Vagina (tissue), 2 donors: ENCODE data around the gene RAB3GAP1. TPM values are rescaled to one million over a fixed set of nuclear protein-coding genes. Genes with fewer than 3 reads are reported as not detected.

Experiments
- DNase-seq, 2 donors: peaks; one replicate each; pipeline ENCODE4 v3.0.0-alpha.2; 2017; ENCODE audit errors: extremely low spot score in 2 of 2
- H3K27ac ChIP-seq: fragments of 200-600 bp; sonication (generic); one replicate; pipeline ENCODE4 v1.5.1; 2019
- H3K27me3 ChIP-seq: fragments of 200-600 bp; sonication (generic); one replicate; pipeline ENCODE4 v1.5.1; 2019
- H3K36me3 ChIP-seq, 2 donors: fragments of 200-600 bp; sonication (generic); one replicate each; pipeline ENCODE4 v1.5.1; 2017 to 2019
- H3K4me1 ChIP-seq: fragments of 200-600 bp; sonication (generic); one replicate; pipeline ENCODE4 v1.5.1; 2019
- H3K4me3 ChIP-seq, 2 donors: fragments of 200-600 bp; sonication (generic); 1 replicate in 1 of 2; 2 replicates in 1 of 2; pipeline ENCODE4 v1.5.1; 2016 to 2019
- H3K9me3 ChIP-seq: fragments of 200-600 bp; sonication (generic); one replicate; pipeline ENCODE4 v1.5.1; 2019
- CTCF ChIP-seq, 3 experiments: fragments of 450-650 bp in 2 of 3; fragments of 200-600 bp in 1 of 3; sonication (generic) in 1 of 3; IDR thresholded peaks; one replicate each; pipeline ENCODE4 v1.5.1; 2017 to 2019; ENCODE audit warnings: antibody characterized with exemption in 3 of 3, mild to moderate bottlenecking in 2 of 3, moderate library complexity in 2 of 3
- POLR2A ChIP-seq, 2 donors: fragments of 450-650 bp; IDR thresholded peaks; one replicate each; pipeline ENCODE4 v1.6.1; 2017; ENCODE audit warnings: antibody characterized with exemption in 2 of 2, mild to moderate bottlenecking in 2 of 2, moderate library complexity in 2 of 2
- POLR2AphosphoS5 ChIP-seq, 2 donors: sonication (generic); formaldehyde crosslinking; IDR thresholded peaks; one replicate each; pipeline ENCODE4 v1.9.0; 2017; ENCODE audit warnings: antibody characterized with exemption in 2 of 2, mild to moderate bottlenecking in 2 of 2, low read depth in 1 of 2; ENCODE audit not compliant: insufficient read depth in 1 of 2
- intact Hi-C: fragments of 100-400 bp; cut with DNase I; formaldehyde crosslinking; loops from one replicate; pipeline ENCODE4 v1.15.1; 2023
- total RNA-seq: library from RNA; depleted of rRNA; stranded (reverse); fragments of >200 nt; gene quantifications from one replicate; pipeline ENCODE4 v1.2.3, GENCODE V29; 2016

RAB3GAP1 gene
- total RNA-seq, 1 donor from 2014 or later: 44.9 TPM

DNA sequence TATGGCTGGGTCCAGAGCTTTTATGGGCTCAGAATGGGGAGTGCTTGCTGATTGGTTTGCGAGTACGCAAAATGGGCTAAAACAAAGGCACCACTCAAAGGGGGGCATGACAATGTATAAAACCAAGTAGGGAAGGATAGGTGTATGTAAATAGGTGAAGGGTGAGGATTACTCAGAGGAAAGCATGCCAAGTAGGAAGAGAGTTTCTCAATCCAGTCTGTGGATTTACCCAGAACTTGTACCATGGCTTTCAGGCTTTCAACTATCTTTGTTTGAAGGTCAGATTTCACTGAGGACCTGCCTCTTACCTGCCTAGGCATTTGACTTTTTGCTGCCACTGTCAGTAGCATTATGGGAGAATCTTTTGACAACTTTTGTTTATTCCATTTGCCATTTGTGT lies 92.3 kb downstream of the RAB3GAP1 start:
- Histone ChIP-seq H3K4me3 (no peak overlapping the region), H3K4me1 (no peaks in the 10 kb centered on the region), H3K27ac (no peak overlapping the region), H3K9me3 (no peaks in the 10 kb centered on the region), H3K27me3 (no peaks in the 10 kb centered on the region), H3K36me3 (peaks cover 0 to 16% of the 10 kb centered on the region in 2 donors)
- no peak for DNase-seq
- intact Hi-C loops: no loop called here
- no peak for TF ChIP-seq POLR2A (IDR thresholded peaks at IDR 0.05)
- TF ChIP-seq CTCF (IDR thresholded peaks at IDR 0.05): no peak
- TF ChIP-seq POLR2AphosphoS5 (IDR thresholded peaks at IDR 0.05; ENCODE audit: insufficient read depth in 1 of 2, low read depth in 1 of 2): no peak

DNA sequence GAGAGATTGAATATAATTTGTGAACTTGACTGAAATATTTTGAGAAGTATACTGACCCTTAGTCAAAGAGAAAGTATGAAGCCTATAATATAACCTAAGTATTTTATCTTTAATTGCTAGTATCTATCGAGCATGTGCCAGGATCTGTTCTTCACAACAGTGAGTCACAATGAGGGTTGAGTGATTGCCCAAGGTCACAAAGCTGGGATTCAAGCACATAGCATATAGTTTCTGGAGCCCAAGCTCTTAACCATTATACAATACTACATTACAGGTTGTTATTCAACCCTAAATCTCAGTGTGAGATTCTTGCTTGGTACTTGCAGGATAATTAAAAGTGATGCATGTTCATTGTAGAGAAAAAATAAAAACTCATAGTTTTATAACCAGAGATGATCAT lies 97.2 kb downstream of the RAB3GAP1 start:
- Histone ChIP-seq H3K27me3 (no peaks in the 10 kb centered on the region), H3K27ac (no peak overlapping the region), H3K36me3 (peaks cover 3 to 38% of the 10 kb centered on the region in 2 donors), H3K9me3 (no peaks in the 10 kb centered on the region), H3K4me1 (no peaks in the 10 kb centered on the region), H3K4me3 (no peak overlapping the region)
- DNase-seq: no peak
- intact Hi-C loops: no loop called here
- TF ChIP-seq POLR2A (IDR thresholded peaks at IDR 0.05): no peak
- no peak for TF ChIP-seq CTCF (IDR thresholded peaks at IDR 0.05)

- Histone ChIP-seq H3K9me3 (no peaks in the 10 kb centered on the region), H3K27me3 (no peaks in the 10 kb centered on the region), H3K27ac (no peak overlapping the region), H3K4me1 (no peaks in the 10 kb centered on the region), H3K36me3 (peaks cover 3 to 50% of the 10 kb centered on the region in 2 donors), H3K4me3 (no peak overlapping the region)
- intact Hi-C loops: no loop called here
- DNase-seq: no peak
- TF ChIP-seq CTCF (IDR thresholded peaks at IDR 0.05) (no peak), POLR2AphosphoS5 (IDR thresholded peaks at IDR 0.05; ENCODE audit: insufficient read depth in 1 of 2, low read depth in 1 of 2) (no peak), POLR2A (IDR thresholded peaks at IDR 0.05) (no peak)
Observed at GRCh38 chr2:135150725-135151124, 98.6 kb downstream of the RAB3GAP1 start.

- Histone ChIP-seq H3K27ac (no peak overlapping the region), H3K36me3 (peaks cover 3 to 56% of the 10 kb centered on the region in 2 donors), H3K27me3 (no peaks in the 10 kb centered on the region), H3K9me3 (no peaks in the 10 kb centered on the region), H3K4me3 (no peak overlapping the region), H3K4me1 (no peaks in the 10 kb centered on the region)
- intact Hi-C loops: no loop called here
- no peak for DNase-seq
- no peak for TF ChIP-seq CTCF (IDR thresholded peaks at IDR 0.05)
- no peak for TF ChIP-seq POLR2A (IDR thresholded peaks at IDR 0.05)
- TF ChIP-seq POLR2AphosphoS5 (IDR thresholded peaks at IDR 0.05; ENCODE audit: insufficient read depth in 1 of 2, low read depth in 1 of 2): no peak
Observed at GRCh38 chr2:135151615-135152014, 99.5 kb downstream of the RAB3GAP1 start.

DNA sequence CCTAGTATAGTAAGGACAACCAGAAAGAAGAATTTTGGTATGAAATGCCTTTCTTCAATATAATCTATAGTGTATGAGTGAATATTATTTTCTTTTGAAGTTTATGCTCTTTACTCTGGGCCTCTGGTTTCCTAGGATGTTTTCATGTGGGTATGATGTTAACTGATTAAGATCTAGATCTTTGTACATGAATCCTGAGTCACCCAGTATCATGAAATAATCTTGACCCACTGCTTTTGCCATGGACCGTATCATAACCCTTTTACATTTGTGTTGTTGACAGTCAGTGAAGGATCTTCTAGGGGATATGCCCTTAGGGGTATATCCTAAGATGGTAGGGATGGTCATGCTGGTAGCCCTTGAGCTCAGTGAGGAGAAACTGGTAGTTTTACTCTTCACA lies 100.3 kb downstream of the RAB3GAP1 start:
- Histone ChIP-seq H3K36me3 (peaks cover 3 to 56% of the 10 kb centered on the region in 2 donors), H3K9me3 (no peaks in the 10 kb centered on the region), H3K27ac (no peak overlapping the region), H3K4me1 (no peaks in the 10 kb centered on the region), H3K27me3 (no peaks in the 10 kb centered on the region), H3K4me3 (no peak overlapping the region)
- TF ChIP-seq POLR2AphosphoS5 (IDR thresholded peaks at IDR 0.05; ENCODE audit: insufficient read depth in 1 of 2, low read depth in 1 of 2): no peak
- no peak for TF ChIP-seq POLR2A (IDR thresholded peaks at IDR 0.05)
- no peak for TF ChIP-seq CTCF (IDR thresholded peaks at IDR 0.05)
- intact Hi-C loops: no loop called here
- no peak for DNase-seq
